Measurements from ENCODE around the gene CABLES2. TPM values are rescaled to one million over a fixed set of nuclear protein-coding genes. Genes with fewer than 3 reads are reported as not detected.

The CABLES2 gene
- total and polyA plus RNA-seq, 2 donors (not counting 3 experiments of a cell fraction or from before 2014, with no cell fraction given) = 7.8 to 9.9 TPM

DNA sequence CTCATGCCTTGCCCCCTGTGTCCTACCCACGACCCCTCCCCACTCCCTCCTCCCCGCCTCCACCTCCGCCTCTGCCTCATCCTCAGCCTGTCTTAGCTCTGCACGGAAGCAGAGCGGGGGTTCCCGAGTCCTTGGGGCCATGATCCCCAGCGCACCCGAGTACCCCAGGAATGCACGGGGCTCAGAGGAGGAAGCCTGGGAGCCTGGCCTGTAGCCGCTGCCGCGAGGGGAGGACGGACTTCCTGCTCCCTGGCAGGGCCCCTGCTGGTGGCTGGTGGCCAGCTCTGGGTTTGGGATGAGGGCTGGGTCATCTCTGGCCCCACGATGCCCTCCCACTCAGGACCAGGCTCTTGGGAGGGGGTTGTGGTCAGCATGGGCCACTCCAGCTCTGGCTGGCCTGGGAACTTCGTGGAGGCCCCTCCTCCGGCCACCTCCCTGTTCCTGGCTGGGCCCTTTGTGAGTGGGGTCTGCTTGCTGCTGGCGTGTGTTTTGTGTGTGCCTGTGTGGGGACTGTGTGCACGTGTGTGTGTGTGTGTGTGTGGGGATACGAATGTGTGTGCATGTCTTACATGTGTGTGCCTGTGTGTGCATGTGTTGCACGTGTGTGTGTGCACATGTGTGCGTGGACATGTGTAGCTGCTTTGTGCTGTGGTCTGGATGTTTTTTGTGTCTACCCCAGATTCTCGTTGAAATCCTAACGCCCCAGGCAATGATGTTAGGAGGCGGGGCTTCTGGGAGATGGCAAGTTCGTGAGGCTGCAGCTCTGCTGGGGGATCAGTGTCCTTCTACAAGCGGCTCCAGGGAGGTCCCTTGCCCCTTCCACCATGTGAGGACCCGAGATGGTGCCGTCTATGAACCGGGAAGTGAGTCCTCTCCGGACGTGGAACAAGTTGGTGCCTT, 21.6 kb upstream of the CABLES2 start:
- H2AFZ ChIP-seq (ENCODE audit: low read depth, low read length) = no peak overlapping the region

More for the DNA sequence above, 21.6 kb upstream of the CABLES2 start:
- no peaks in the 10 kb centered on the region for H4K20me1 ChIP-seq (replicated peaks; ENCODE audit: control insufficient read depth, extremely low read depth, insufficient read depth, low read length)
- H3K79me2 ChIP-seq (ENCODE audit: control insufficient read depth, insufficient read depth, low read length) = no peaks in the 10 kb centered on the region
- dilution Hi-C loops (cut with MboI; ENCODE audit: extremely low pct_ligation_motif_present, low sequenced_read_pairs) = no loop called here
- TF ChIP-seq EZH2 (IDR thresholded peaks at IDR 0.05; ENCODE audit: borderline replicate concordance, low read depth, low read length, severe bottlenecking) (no peak), POLR2AphosphoS5 (IDR thresholded peaks at IDR 0.05; ENCODE audit: insufficient read depth, low read depth, low read length) (no peak), MYC (IDR thresholded peaks at IDR 0.05; ENCODE audit: low read depth, low read length) (no peak), JUN (IDR thresholded peaks at IDR 0.05; ENCODE audit: borderline replicate concordance, insufficient read depth, insufficient read length, low read depth) (no peak), FOS (IDR thresholded peaks at IDR 0.05; ENCODE audit: borderline replicate concordance, insufficient read depth, low read length) (no peak), GATA2 (IDR thresholded peaks at IDR 0.05; ENCODE audit: insufficient read depth, insufficient read length, low read depth, low read length) (no peak), POLR2A (IDR thresholded peaks at IDR 0.05; ENCODE audit: low read depth, low read length) (no peak)
- TF ChIP-seq, protein P1, sequence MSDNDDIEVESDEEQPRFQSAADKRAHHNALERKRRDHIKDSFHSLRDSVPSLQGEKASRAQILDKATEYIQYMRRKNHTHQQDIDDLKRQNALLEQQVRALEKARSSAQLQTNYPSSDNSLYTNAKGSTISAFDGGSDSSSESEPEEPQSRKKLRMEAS (IDR thresholded peaks at IDR 0.05; ENCODE audit: insufficient read depth, insufficient read length) = no peak
- TF ChIP-seq, protein P2, sequence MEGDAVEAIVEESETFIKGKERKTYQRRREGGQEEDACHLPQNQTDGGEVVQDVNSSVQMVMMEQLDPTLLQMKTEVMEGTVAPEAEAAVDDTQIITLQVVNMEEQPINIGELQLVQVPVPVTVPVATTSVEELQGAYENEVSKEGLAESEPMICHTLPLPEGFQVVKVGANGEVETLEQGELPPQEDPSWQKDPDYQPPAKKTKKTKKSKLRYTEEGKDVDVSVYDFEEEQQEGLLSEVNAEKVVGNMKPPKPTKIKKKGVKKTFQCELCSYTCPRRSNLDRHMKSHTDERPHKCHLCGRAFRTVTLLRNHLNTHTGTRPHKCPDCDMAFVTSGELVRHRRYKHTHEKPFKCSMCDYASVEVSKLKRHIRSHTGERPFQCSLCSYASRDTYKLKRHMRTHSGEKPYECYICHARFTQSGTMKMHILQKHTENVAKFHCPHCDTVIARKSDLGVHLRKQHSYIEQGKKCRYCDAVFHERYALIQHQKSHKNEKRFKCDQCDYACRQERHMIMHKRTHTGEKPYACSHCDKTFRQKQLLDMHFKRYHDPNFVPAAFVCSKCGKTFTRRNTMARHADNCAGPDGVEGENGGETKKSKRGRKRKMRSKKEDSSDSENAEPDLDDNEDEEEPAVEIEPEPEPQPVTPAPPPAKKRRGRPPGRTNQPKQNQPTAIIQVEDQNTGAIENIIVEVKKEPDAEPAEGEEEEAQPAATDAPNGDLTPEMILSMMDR (IDR thresholded peaks at IDR 0.05; ENCODE audit: extremely low read depth in 1 of 2, insufficient read depth in 1 of 2, low read depth in 1 of 2, low read length in 2 of 2) = no peak
- no TSS peak for BruUV-seq (replicated peaks)
- intact Hi-C loops (cut with micrococcal nuclease) = no loop called here
- H3K27me3 ChIP-seq (ENCODE audit: control insufficient read depth in 2 of 2, insufficient read depth in 2 of 2, low read length in 2 of 2) = peaks cover 7 to 9% of the 10 kb centered on the region in 2 experiments
- H3K9me3 ChIP-seq (replicated peaks; ENCODE audit: control insufficient read depth, insufficient read depth, low read length) = no peaks in the 10 kb centered on the region
- H3K4me3 ChIP-seq (replicated peaks in 1 of 3; ENCODE audit: insufficient read depth in 1 of 3, low read depth in 1 of 3, low read length in 3 of 3) = no peak overlapping the region
- H3K27ac ChIP-seq (ENCODE audit: insufficient read depth, low read depth, low read length) = no peak overlapping the region
- FAIRE-seq (no peak), DNase-seq (ENCODE audit: low read depth, low spot score) (no peak)
- H3K36me3 ChIP-seq (ENCODE audit: control insufficient read depth in 2 of 2, extremely low read depth in 1 of 2, insufficient read depth in 2 of 2, low read length in 2 of 2) = no peaks in the 10 kb centered on the region
- no peak overlapping the region for H3K4me2 ChIP-seq (ENCODE audit: insufficient read depth, low read length)
- H3K9me1 ChIP-seq (replicated peaks; ENCODE audit: control insufficient read depth, extremely low read depth, insufficient read depth, low read length) = no peaks in the 10 kb centered on the region
- no peaks in the 10 kb centered on the region for H3K4me1 ChIP-seq (ENCODE audit: control insufficient read depth, extremely low read depth, insufficient read depth, low read length)
- H3K9ac ChIP-seq (replicated peaks; ENCODE audit: extremely low read depth, insufficient read depth, low read length) = no peak overlapping the region
- CTCF ChIA-PET = interaction anchor here (1.6 kb wide), 1 partner anchor 18 kb away, joined by 6 read pairs; no protein-coding TSS in a partner anchor
- POLR2A ChIA-PET = no interaction called here
